HAP-1 (cell line): ENCODE data around the gene BIRC7.

ENCODE experiments used
- DNase-seq, 2 experiments: peaks; one replicate each; pipeline ENCODE4 v3.0.0-alpha.2; 2016 to 2020; ENCODE audit warnings: low spot score in 2 of 2
- H3K27me3 ChIP-seq: fragments of 250-450 bp; sonication (Bioruptor Pico); 2 replicates; pipeline ENCODE4 v1.5.1; 2020; ENCODE audit warnings: low read depth, mild to moderate bottlenecking, moderate library complexity
- H3K36me3 ChIP-seq: fragments of 250-450 bp; sonication (Bioruptor Pico); replicated peaks from 2 replicates; pipeline ENCODE4 v1.5.1; 2020; ENCODE audit warnings: mild to moderate bottlenecking
- H3K4me1 ChIP-seq: fragments of 250-450 bp; sonication (Bioruptor Pico); 2 replicates; pipeline ENCODE4 v1.5.1; 2020; ENCODE audit warnings: mild to moderate bottlenecking
- H3K4me3 ChIP-seq: fragments of 250-450 bp; sonication (Bioruptor Pico); 2 replicates; pipeline ENCODE4 v1.5.1; 2020; ENCODE audit warnings: mild to moderate bottlenecking, moderate library complexity
- H3K9me3 ChIP-seq: fragments of 250-450 bp; sonication (Bioruptor Pico); 2 replicates; pipeline ENCODE4 v1.5.1; 2020; ENCODE audit warnings: mild to moderate bottlenecking, moderate library complexity
- in situ Hi-C: fragments of 300-500 bp; cut with MboI; formaldehyde crosslinking; loops from 3 replicates; pipeline ENCODE4 v1.14.3; 2020; ENCODE audit warnings: low sequenced_read_pairs, inconsistent platforms, mixed read lengths

BIRC7 gene

DNA sequence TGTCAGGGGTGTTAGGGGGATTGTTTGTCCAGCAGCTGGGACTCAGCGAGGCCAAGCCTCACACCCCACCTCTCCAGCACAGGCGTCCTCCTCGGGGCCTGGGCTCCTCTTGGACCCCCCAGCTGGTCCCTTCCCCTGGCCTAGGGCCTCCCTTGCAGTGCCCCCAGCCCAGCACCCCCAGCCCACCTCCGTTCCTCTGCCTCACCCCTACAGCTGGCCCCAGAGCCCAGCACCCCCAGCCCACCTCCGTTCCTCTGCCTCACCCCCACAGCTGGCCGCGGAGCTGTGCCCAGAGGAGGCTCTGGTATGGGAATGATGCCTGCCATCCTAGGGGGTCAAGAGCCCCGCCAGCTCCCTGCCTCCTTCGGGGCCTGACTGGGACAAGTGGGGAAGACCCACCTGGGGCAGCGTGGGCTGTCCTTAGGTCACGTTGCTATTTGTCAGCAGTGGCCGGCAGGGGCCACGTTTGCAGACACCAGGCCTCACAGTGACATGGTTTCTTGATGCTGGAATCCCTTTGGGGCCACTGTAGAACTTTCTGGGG, 49.3 kb downstream of the BIRC7 start:
- Histone ChIP-seq H3K27me3 (no peaks in the 10 kb centered on the region), H3K36me3 (peaks cover 29% of the 10 kb centered on the region), H3K4me1 (no peaks in the 10 kb centered on the region), H3K9me3 (no peaks in the 10 kb centered on the region), H3K4me3 (no peak overlapping the region)
- in situ Hi-C loops, result no loop called here
- DNase-seq, result no peak

DNA sequence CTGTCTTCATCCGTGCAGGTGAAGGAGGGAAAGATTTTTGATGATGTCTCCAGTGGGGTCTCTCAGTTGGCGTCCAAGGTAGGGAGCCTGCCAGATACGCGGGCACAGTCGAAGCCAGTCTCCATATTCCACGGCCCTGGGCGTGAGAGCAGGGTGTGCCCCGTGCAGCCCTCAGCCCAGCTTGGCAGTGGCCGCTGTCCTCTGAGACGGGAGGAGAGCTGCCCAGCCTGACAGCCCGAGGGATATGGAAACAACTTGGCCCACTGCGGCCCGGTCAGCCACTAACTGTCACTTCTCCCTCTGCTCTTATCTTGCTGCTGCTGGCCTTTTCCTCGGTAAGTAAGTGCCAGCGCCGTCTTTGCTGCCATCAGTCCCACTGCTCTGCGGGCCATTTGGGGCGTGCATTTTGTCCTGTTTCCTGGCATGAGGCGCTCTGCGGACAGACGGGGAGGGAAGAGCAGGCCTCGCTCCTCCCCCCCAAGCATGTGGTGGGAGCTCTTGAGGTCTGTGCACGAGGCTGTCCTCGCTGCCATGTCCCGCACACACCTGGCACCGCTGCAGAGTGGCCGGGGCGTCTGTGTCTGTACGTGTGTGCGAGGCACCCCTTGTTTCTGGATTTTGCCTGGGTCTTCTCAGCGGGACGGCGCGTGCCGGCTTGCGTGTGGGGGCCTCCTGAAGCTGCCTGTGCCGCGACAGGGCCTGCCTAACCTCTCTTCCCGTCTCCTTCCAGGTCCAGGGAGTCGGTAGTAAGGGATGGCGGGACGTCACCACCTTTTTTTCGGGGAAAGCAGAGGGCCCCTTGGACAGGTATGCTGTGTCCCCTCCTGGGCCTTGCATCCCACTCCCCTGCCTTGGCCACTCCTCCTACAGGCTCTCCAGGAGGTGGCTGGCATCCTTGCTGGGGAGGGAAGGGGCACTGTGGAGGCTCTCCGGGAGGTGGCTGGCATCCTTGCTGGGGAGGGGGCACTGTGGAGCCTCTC, 50.2 kb downstream of the BIRC7 start:
- no peak for DNase-seq
- in situ Hi-C loops, result no loop called here
- Histone ChIP-seq H3K36me3 (peaks cover 21% of the 10 kb centered on the region), H3K4me1 (no peaks in the 10 kb centered on the region), H3K9me3 (no peaks in the 10 kb centered on the region), H3K4me3 (no peak overlapping the region), H3K27me3 (no peaks in the 10 kb centered on the region)

DNA sequence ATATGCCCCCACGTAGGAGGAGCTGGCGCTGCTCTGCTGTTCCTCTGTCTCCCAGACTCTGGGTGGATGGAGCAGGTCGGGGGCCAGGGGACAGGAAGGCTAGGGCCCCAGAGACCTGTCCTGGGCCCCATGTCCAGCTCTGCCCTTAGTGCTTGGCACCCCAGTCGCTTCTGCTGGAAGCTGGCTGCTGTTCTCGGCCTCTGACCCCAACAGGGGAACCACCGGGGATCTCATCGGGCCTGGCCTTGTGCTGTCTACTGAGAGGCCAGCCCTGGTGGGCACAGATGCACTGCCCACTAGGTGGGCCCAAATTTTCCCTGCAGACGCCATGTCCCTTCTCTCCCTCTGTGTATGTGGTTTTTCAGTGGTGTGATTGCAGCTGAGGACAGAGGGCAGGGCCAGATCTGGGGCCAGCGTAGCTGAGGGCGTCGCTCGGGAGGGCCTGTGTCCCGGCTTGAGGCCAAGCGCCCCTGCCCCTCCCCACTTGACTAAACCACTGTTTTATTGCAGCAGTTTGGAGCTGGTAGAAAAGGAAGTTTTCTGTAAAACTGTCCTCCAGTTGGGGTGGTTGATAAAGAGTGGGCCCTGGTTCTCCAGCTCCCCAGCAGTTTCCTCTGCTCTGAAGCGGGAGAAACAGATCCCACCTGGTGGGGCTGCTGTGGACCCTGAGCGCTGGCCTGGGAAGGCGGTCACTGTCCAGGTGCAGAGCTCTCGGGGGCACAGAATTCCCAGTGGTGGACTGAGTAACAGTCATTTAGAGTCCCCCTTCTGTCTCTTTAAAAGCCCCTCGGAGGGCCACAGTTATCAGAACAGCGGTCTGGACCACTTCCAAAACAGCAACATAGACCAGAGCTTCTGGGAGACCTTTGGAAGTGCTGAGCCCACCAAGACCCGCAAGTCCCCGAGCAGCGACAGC, 51.3 kb downstream of the BIRC7 start:
- H3K27me3 ChIP-seq, result no peaks in the 10 kb centered on the region
- H3K36me3 ChIP-seq, result peaks cover 21% of the 10 kb centered on the region
- no peaks in the 10 kb centered on the region; the same call in 1 of the 2 replicates for H3K4me1 ChIP-seq
- no peak for DNase-seq
- no peaks in the 10 kb centered on the region for H3K9me3 ChIP-seq
- H3K4me3 ChIP-seq, result no peak overlapping the region
- in situ Hi-C loops, result no loop called here

DNA sequence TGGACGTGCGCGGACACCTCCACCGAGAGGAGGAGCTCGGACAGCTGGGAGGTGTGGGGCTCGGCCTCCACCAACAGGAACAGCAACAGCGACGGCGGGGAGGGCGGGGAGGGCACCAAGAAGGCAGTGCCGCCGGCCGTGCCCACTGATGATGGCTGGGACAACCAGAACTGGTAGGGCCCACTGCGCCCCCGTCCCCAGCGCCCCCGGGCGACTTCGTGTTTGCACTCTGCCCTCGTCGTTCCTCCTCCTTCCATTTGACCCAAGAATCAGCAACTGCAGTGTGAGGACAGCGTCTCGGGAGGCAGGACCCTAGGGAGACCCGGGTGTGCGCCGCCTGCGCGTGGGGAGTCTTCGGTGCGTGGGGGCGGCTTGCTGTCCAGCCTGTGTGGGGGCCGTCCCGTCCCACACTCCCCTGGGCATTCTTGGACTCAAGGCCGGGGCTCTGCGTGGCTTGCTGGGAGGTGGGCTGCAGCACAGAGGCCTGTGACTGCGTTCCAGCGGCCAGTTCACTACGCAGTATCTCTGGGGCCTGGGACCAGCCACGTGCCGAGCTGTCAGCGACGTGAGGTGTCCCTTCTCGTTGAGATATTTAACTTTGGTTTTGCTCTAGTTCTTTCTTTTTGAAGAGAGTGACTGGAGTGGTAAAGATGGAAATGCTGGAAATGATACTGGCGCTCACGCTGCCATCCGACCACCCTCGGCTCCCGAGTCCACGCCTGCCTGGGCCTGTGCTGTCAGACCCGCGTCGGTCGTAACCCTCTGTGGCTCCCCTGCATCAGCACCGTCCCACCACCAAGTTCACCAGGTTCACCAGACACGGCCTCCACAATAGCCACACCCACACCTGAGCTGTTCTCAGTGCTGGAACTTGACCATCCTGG, 52.2 kb downstream of the BIRC7 start:
- Histone ChIP-seq H3K4me1 (no peaks in the 10 kb centered on the region; the same call in 1 of the 2 replicates), H3K9me3 (no peaks in the 10 kb centered on the region), H3K27me3 (no peaks in the 10 kb centered on the region), H3K36me3 (peaks cover 16% of the 10 kb centered on the region), H3K4me3 (no peak overlapping the region)
- in situ Hi-C loops, result no loop called here
- no peak for DNase-seq

DNA sequence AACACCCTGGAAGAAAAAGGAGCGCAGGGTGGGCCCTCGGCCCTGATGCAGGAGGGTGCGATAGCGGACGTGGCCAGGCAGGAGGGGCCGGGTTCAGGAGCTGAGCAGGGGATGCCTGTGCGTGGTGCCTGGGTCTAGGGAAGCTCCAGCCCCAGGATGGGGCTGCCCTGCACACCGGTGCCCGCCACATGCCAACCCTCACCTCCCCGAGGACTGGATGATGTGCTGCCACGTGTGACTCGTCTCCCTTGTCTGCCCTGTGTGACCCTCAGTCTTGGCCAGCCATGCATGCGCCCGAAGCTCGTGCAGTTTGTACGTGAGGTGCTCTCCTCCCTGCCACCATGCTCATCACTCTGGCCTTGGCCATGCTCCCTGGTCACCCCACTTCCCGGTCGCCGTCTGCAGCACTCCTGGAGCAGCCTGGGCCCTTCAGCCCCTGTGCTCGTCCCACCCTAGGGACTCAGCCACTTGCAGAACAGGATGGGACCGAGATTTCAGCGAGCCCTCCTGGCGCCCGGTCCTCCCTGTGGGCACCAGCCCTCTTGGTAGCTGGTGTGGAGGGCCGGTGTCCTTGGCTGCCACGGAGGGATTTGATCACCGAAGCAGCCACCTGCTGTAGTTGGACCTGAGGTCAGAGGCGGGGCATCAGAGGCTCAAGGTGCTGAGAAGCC, 53.0 kb downstream of the BIRC7 start:
- H3K9me3 ChIP-seq, result no peaks in the 10 kb centered on the region
- DNase-seq, result no peak
- no peaks in the 10 kb centered on the region; the same call in 1 of the 2 replicates for H3K4me1 ChIP-seq
- peaks cover 11% of the 10 kb centered on the region for H3K36me3 ChIP-seq
- in situ Hi-C loops, result no loop called here
- no peak overlapping the region for H3K4me3 ChIP-seq
- H3K27me3 ChIP-seq, result no peaks in the 10 kb centered on the region

DNA sequence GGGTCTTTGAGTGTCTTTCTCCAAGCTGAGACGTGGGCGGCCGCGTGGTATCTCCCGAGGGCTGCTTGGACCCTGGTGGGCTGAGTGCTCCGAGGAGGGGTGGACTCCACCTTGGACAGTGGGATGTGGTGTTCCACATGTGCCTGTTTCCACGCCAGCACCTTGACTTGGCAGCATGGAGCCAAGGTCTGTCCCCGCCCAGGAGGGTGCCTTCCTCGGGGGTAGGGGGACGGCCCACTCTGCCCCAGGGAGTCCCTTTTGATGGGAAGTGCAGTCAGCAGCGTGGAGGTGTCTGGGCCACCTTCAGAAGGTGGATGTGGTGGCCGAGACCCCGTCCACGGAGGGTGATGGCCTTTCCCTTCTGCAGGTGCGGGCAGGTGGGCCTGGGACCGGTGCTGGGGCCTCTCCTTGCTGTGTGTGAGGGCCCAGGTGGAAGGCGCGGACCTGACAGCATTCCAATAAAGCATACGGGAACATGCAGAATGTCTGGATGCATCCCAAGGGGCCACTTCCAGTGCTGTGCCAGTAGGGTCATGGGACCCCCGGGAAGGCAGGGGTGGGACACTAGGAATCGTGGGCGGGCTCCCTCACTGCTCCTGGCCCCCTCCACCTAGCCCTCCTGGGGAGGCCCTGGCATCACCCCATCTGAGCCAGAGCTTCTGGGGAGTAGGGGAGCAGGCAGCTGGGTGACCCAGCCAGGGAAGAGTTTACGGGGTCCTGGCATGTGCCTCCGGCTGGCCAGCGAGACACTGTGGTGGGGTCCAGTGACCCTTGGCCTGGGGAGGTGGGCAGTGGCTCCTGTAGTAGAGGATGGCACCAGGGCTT, 53.8 kb downstream of the BIRC7 start:
- DNase-seq, result no peak
- Histone ChIP-seq H3K36me3 (peaks cover 11% of the 10 kb centered on the region), H3K4me1 (no peaks in the 10 kb centered on the region; the same call in 1 of the 2 replicates), H3K9me3 (no peaks in the 10 kb centered on the region), H3K27me3 (peaks cover 4% of the 10 kb centered on the region), H3K4me3 (no peak overlapping the region)
- in situ Hi-C loops, result no loop called here
